Trophoblast cell (in vitro differentiated cells and primary cell): ENCODE measurements around the gene SNIP1.
A peak's percentile ranks its signal among the peaks of the same experiment; 100 is the strongest.
"Not testable (repeated sequence)": the region's sequence is repeated elsewhere in the genome, so short reads cannot be mapped to it uniquely, and the experiment has no call there.

Source experiments
- DNase-seq, 2 donors: peaks; one replicate each; pipeline ENCODE4 v3.0.0-alpha.2; 2016
- H2AFZ ChIP-seq: 2 replicates; pipeline ENCODE4 v1.6.1; 2013; ENCODE audit warnings: low read length, moderate library complexity, mild to moderate bottlenecking; ENCODE audit not compliant: insufficient read depth, poor library complexity
- H2AK5ac ChIP-seq: 2 replicates; pipeline ENCODE4 v1.6.1; 2013; ENCODE audit warnings: mild to moderate bottlenecking, low read length
- H2BK120ac ChIP-seq: 2 replicates; pipeline ENCODE4 v1.6.1; 2013; ENCODE audit warnings: low read length, mild to moderate bottlenecking, moderate library complexity; ENCODE audit not compliant: insufficient read depth, poor library complexity
- H2BK12ac ChIP-seq: 2 replicates; pipeline ENCODE4 v1.6.1; 2013; ENCODE audit warnings: mild to moderate bottlenecking, low read length, moderate library complexity
- H2BK5ac ChIP-seq: 2 replicates; pipeline ENCODE4 v1.6.1; 2013; ENCODE audit warnings: low read length, low read depth, moderate library complexity, mild to moderate bottlenecking; ENCODE audit not compliant: poor library complexity
- H3K14ac ChIP-seq: 2 replicates; pipeline ENCODE4 v1.6.1; 2013; ENCODE audit warnings: mild to moderate bottlenecking, low read length
- H3K18ac ChIP-seq: 2 replicates; pipeline ENCODE4 v1.6.1; 2013; ENCODE audit warnings: mild to moderate bottlenecking, low read length
- H3K23ac ChIP-seq: 2 replicates; pipeline ENCODE4 v1.6.1; 2013; ENCODE audit warnings: low read length
- H3K27ac ChIP-seq: 2 replicates; pipeline ENCODE4 v1.5.1; 2013; ENCODE audit warnings: low read depth, mild to moderate bottlenecking, inconsistent platforms, low read length, moderate library complexity
- H3K27me3 ChIP-seq: 2 replicates; pipeline ENCODE4 v1.6.1; 2013; ENCODE audit warnings: inconsistent platforms, mild to moderate bottlenecking, low read length, moderate library complexity; ENCODE audit not compliant: insufficient read depth
- H3K36me3 ChIP-seq, 2 experiments: 1 replicate in 1 of 2; 2 replicates in 1 of 2; pipeline ENCODE4 v1.6.1; 2013; ENCODE audit warnings: low read length in 2 of 2, mild to moderate bottlenecking in 2 of 2, moderate library complexity in 1 of 2; ENCODE audit not compliant: insufficient read depth in 2 of 2, control insufficient read depth in 1 of 2
- H3K4ac ChIP-seq: 2 replicates; pipeline ENCODE4 v1.6.1; 2013; ENCODE audit warnings: low read depth, mild to moderate bottlenecking, low read length, moderate library complexity
- H3K4me1 ChIP-seq, 2 experiments: 1 replicate in 1 of 2; 2 replicates in 1 of 2; pipeline ENCODE4 v1.6.1; 2013; ENCODE audit warnings: low read length in 2 of 2, mild to moderate bottlenecking in 2 of 2, moderate library complexity in 1 of 2; ENCODE audit not compliant: insufficient read depth in 2 of 2, control insufficient read depth in 1 of 2
- H3K4me2 ChIP-seq: 2 replicates; pipeline ENCODE4 v1.6.1; 2013; ENCODE audit warnings: inconsistent platforms, mild to moderate bottlenecking, low read length, moderate library complexity
- H3K4me3 ChIP-seq: 2 replicates; pipeline ENCODE4 v1.5.1; 2013; ENCODE audit warnings: mild to moderate bottlenecking, low read depth, low read length, inconsistent platforms
- H3K79me1 ChIP-seq: one replicate; pipeline ENCODE4 v1.6.1; 2013; ENCODE audit warnings: low read length
- H3K79me2 ChIP-seq: 2 replicates; pipeline ENCODE4 v1.6.1; 2013; ENCODE audit warnings: low read length, mild to moderate bottlenecking; ENCODE audit not compliant: control insufficient read depth, insufficient read depth, poor library complexity
- H3K9ac ChIP-seq: 2 replicates; pipeline ENCODE4 v1.6.1; 2013; ENCODE audit warnings: mild to moderate bottlenecking, low read length
- H3K9me3 ChIP-seq: 2 replicates; pipeline ENCODE4 v1.6.1; 2013; ENCODE audit warnings: low read depth, mild to moderate bottlenecking, control low read depth, inconsistent platforms, low read length; ENCODE audit not compliant: insufficient read depth
- H4K12ac ChIP-seq: 2 replicates; pipeline ENCODE4 v1.6.1; 2013; ENCODE audit warnings: low read depth, mild to moderate bottlenecking, low read length, moderate library complexity
- H4K8ac ChIP-seq: 2 replicates; pipeline ENCODE4 v1.6.1; 2013; ENCODE audit warnings: low read depth, mild to moderate bottlenecking, low read length, moderate library complexity
- H4K91ac ChIP-seq: one replicate; pipeline ENCODE4 v1.6.1; 2013; ENCODE audit warnings: low read depth, mild to moderate bottlenecking, low read length, moderate library complexity
- WGBS: extraction: QIAGEN DNeasy Blood & Tissue Kit; methylation state at CpG from one replicate; pipeline ENCODE4 v1.1.7; 2013; ENCODE audit warnings: missing lambda C conversion rate; ENCODE audit not compliant: insufficient read length, insufficient coverage; ENCODE audit errors: extremely low coverage; 5-methylcytosine and 5-hydroxymethylcytosine counted together

SNIP1 gene

DNA sequence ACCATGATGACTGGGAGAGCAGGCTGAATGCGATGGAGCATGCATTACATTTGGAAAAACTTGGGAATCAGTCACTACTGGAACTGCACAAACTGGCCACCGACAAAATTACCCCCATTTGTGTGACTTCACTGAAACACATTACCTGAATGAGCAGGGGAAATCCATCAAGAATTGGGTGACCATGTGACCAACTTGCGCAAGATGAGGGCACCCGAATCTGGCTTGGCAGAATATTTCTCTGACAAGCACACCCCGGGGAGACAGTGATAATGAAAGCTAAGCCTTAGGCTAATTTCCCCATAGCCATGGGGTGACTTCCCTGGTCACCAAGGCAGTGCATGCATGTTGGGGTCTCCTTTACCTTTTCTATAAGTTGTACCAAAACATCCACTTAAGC, 9.1 kb downstream of the SNIP1 start:
- Histone ChIP-seq H2BK12ac (no peak overlapping the region), H3K79me1 (no peaks in the 10 kb centered on the region), H2AK5ac (no peak overlapping the region), H4K8ac (no peak overlapping the region), H4K12ac (no peak overlapping the region), H3K36me3 (peaks cover 40 to 46% of the 10 kb centered on the region in 2 experiments), H3K27me3 (no peaks in the 10 kb centered on the region), H4K91ac (no peak overlapping the region), H3K9me3 (no peaks in the 10 kb centered on the region), H3K18ac (no peak overlapping the region), H3K14ac (no peak overlapping the region), H3K9ac (no peak overlapping the region), H3K23ac (no peak overlapping the region), H3K4me2 (no peak overlapping the region), H3K79me2 (no peaks in the 10 kb centered on the region), H2BK120ac (no peak overlapping the region), H2BK5ac (no peak overlapping the region), H2AFZ (no peak overlapping the region), H3K4me3 (no peak overlapping the region), H3K4me1 (no peaks in the 10 kb centered on the region), H3K27ac (no peak overlapping the region), H3K4ac (no peak overlapping the region)
- peak in 1 of 2 donors; percentile 8 for DNase-seq
- WGBS: no CpG with 5 or more reads among the region's 5 CpGs

DNA sequence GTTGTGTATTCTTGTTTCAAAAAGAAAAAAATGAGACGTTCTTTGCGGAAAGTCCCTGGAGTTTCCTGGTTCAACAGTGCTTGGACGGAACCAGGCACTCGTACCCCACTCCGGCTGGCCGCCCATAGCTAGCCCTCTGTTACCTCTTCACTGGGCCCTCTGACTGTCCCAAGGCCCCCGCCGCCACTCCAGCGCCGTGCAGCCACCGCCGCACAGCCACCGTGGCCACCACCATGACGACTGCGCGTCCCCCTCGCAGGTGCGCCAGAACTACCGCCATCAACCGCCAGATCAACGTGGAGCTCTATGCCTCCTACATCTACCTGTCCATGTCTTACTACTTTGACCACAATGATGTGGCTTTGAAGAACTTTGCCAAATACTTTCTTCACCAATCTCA, 9.6 kb downstream of the SNIP1 start:
- Histone ChIP-seq H3K9ac (peak overlapping the region; percentile 58), H2AK5ac (no peak overlapping the region), H3K23ac (no peak overlapping the region), H2AFZ (no peak overlapping the region), H2BK5ac (no peak overlapping the region), H3K4ac (no peak overlapping the region), H3K4me3 (no peak overlapping the region), H2BK12ac (no peak overlapping the region), H3K79me2 (no peaks in the 10 kb centered on the region), H3K14ac (no peak overlapping the region), H3K4me2 (no peak overlapping the region), H3K79me1 (no peaks in the 10 kb centered on the region), H4K8ac (no peak overlapping the region), H3K18ac (no peak overlapping the region), H3K36me3 (peaks cover 43 to 50% of the 10 kb centered on the region in 2 experiments), H4K91ac (no peak overlapping the region), H4K12ac (no peak overlapping the region), H3K4me1 (no peaks in the 10 kb centered on the region), H2BK120ac (no peak overlapping the region), H3K9me3 (no peaks in the 10 kb centered on the region), H3K27me3 (no peaks in the 10 kb centered on the region), H3K27ac (no peak overlapping the region)
- DNase-seq: no peak
- WGBS: no CpG with 5 or more reads among the region's 21 CpGs

DNA sequence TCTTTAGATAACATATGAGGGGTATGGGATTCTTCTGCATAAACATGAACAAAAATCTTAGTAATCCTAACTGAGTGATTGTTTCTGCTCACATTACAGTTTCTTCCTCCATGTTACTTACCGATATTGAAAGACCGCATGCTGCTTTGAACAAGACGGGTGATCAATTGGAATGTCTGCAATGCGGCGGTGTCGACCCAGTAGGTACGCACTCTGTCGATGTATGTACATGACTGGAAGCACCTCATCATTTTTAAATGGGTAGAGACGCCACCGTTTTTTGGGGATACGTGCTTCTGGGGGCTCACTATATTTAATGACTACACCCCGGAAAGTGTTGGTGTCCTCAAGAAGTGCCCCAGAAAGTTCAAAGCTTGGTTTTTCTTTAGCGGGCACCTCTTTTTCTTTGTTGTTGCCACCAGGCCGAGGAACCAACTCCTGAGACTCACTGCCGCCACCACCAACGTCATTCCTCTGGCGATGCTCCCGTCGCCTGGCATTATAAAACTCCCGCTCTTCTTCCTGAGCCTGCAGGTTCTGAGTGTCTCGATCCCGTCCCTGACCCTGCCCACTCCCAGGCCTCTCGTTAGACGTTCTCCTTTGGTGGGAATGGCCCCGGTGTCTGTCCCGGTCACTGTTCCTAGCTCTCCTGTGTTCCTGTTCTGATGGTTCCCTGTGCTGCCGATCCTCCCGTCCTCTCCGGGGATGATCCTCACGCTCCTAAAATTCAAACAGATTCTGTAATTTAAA, 13.9 kb downstream of the SNIP1 start:
- H2AFZ ChIP-seq: no peak overlapping the region
- no peak overlapping the region for H3K9ac ChIP-seq
- no peak overlapping the region for H4K8ac ChIP-seq
- no peak overlapping the region for H3K4me2 ChIP-seq
- no peak overlapping the region for H4K12ac ChIP-seq
- no peak for DNase-seq
- no CpG with 5 or more reads among the region's 30 CpGs for WGBS
- no peak overlapping the region for H3K4me3 ChIP-seq
- no peak overlapping the region for H3K18ac ChIP-seq
- H2BK120ac ChIP-seq: no peak overlapping the region
- H3K79me2 ChIP-seq: no peaks in the 10 kb centered on the region
- H2BK12ac ChIP-seq: no peak overlapping the region
- H2AK5ac ChIP-seq: no peak overlapping the region
- peaks cover 2% of the 10 kb centered on the region for H3K9me3 ChIP-seq
- H3K27ac ChIP-seq: no peak overlapping the region
- no peak overlapping the region for H2BK5ac ChIP-seq
- H3K79me1 ChIP-seq: no peaks in the 10 kb centered on the region
- no peaks in the 10 kb centered on the region for H3K4me1 ChIP-seq
- peaks cover 34 to 49% of the 10 kb centered on the region in 2 experiments for H3K36me3 ChIP-seq
- no peak overlapping the region for H3K4ac ChIP-seq
- no peak overlapping the region for H3K23ac ChIP-seq
- H3K27me3 ChIP-seq: no peaks in the 10 kb centered on the region
- no peak overlapping the region for H4K91ac ChIP-seq
- H3K14ac ChIP-seq: no peak overlapping the region

DNA sequence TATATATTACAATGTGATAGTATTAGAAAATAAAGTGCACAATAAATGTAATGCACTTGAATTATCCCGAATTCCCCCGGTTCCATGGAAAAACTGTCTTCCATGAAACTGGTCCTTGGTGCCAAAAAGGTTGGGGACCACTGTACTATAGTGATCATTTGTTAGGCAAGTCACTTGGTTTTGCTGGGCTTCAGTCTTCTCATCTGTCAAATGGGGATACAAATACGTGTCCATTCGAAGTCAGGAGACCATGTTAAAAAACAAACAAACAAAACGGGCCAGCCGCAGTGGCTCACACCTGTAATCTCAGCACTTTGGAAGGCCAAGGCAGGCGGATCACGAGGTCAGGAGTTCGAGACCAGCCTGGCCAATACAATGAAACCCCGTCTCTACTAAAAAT, 14.9 kb downstream of the SNIP1 start:
- not testable (repeated sequence) for H3K18ac ChIP-seq, H3K23ac ChIP-seq, H2BK5ac ChIP-seq, H3K4me2 ChIP-seq, H4K8ac ChIP-seq, H3K4me3 ChIP-seq, H2AK5ac ChIP-seq, H2BK12ac ChIP-seq, DNase-seq, H4K91ac ChIP-seq, H3K14ac ChIP-seq, H2BK120ac ChIP-seq, H4K12ac ChIP-seq, H3K79me2 ChIP-seq, H3K4me1 ChIP-seq, H3K9me3 ChIP-seq, H2AFZ ChIP-seq, H3K9ac ChIP-seq, H3K27me3 ChIP-seq, H3K79me1 ChIP-seq, H3K27ac ChIP-seq, H3K4ac ChIP-seq
- peaks cover 30 to 40% of the 10 kb centered on the region in 2 experiments for H3K36me3 ChIP-seq
- no CpG with 5 or more reads among the region's 10 CpGs for WGBS
